Upper lobe of left lung (tissue), 6 donors: ENCODE results near the gene UGCG. TPM values are rescaled to one million over a fixed set of nuclear protein-coding genes. Genes with fewer than 3 reads are reported as not detected.

Experiments
- ATAC-seq, 2 donors: fragments of 200-7000 bp; cut with Tn5 transposase; one replicate each; pipeline ENCODE4 v1.9.1; 2022; ENCODE audit warnings: mild to moderate bottlenecking in 2 of 2, moderate library complexity in 2 of 2; ENCODE audit not compliant: low FRiP score in 2 of 2
- DNase-seq, 2 donors: peaks; one replicate each; pipeline ENCODE4 v3.0.0-alpha.2; 2019 to 2020
- H3K27ac ChIP-seq, 4 donors: fragments of 200-600 bp; sonication (generic); one replicate each; pipeline ENCODE4 v1.5.1; 2016 to 2019
- H3K27me3 ChIP-seq, 4 donors: fragments of 200-600 bp; sonication (generic); one replicate each; pipeline ENCODE4 v1.5.1; 2017 to 2019
- H3K36me3 ChIP-seq, 4 donors: fragments of 200-600 bp; sonication (generic); one replicate each; pipeline ENCODE4 v1.5.1; 2016 to 2019
- H3K4me1 ChIP-seq, 4 donors: fragments of 200-600 bp; sonication (generic); one replicate each; pipeline ENCODE4 v1.5.1; 2018 to 2019
- H3K4me3 ChIP-seq, 4 donors: fragments of 200-600 bp; sonication (generic); one replicate each; pipeline ENCODE4 v1.5.1; 2017 to 2019; ENCODE audit warnings: mild to moderate bottlenecking in 2 of 4, moderate library complexity in 1 of 4
- H3K9me3 ChIP-seq, 4 donors: fragments of 200-600 bp; sonication (generic); one replicate each; pipeline ENCODE4 v1.5.1; 2018 to 2019
- EP300 ChIP-seq, 4 donors: sonication (generic); formaldehyde crosslinking; IDR thresholded peaks; one replicate each; pipeline ENCODE4 v1.5.1; 2017; ENCODE audit warnings: antibody characterized with exemption in 4 of 4, control low read depth in 2 of 4
- POLR2A ChIP-seq, 4 donors: fragments of 450-650 bp; IDR thresholded peaks; one replicate each; pipeline ENCODE4 v1.5.1; 2016 to 2017; ENCODE audit warnings: antibody characterized with exemption in 4 of 4, mild to moderate bottlenecking in 2 of 4
- POLR2AphosphoS5 ChIP-seq, 2 donors: sonication (generic); formaldehyde crosslinking; IDR thresholded peaks; one replicate each; pipeline ENCODE4 v1.5.1; 2017; ENCODE audit warnings: antibody characterized with exemption in 2 of 2
- WGBS, 2 donors: methylation state at CpG; one replicate each; pipeline ENCODE4 v1.1.5; 2017 to 2018; 5-methylcytosine and 5-hydroxymethylcytosine counted together
- total RNA-seq, 6 donors: library from RNA; depleted of rRNA in 4 of 6; stranded (reverse); fragments of >200 nt in 4 of 6; gene quantifications; one replicate each; pipeline versions ENCODE4 v1.1.0 to v1.2.1, GENCODE V29; 2016 to 2021
- TF ChIP-seq, protein P1 (sequence below), 6 experiments: fragments of 450-650 bp in 4 of 6; fragments of 200-600 bp in 2 of 6; sonication (generic) in 2 of 6; IDR thresholded peaks; one replicate each; pipeline ENCODE4 v1.5.1; 2016 to 2019; ENCODE audit warnings: antibody characterized with exemption in 6 of 6
- donor health status: DM: no; HTN: no; CAD: no; lungs with moderate emphysema.
- donor health status: DM: no; HTN: yes; CAD: no; lungs with severe emphysema.

Gene UGCG
- total RNA-seq, 6 donors from 2014 or later: 21.4 to 79.7 (median 35.7) TPM

DNA sequence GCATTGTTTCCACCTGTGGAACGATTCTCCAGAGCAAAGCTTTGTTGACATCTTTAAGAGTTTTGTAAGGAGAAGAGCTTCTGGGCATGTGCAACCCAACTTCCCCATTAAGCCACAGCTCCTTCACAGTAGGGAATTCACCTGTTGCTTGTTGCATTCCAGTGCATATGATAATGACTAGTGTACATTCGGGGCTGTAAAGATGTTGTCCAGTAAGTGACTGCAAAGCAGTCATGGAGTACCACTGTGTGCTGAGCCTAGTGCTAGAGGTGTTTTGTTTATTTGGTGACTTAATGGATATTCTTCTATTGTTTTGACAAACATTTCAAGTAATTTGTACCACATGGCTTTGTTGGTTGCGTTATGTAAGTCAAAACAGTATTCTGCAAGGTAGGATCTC lies 12.8 kb downstream of the UGCG start:
- no peaks in the 10 kb centered on the region for H3K36me3 ChIP-seq
- DNase-seq: peak in 1 of 2 donors; percentile 53
- WGBS, 2 donors: 48 to 60% methylated on average over 3 of the region's 3 CpGs
- no peaks in the 10 kb centered on the region for H3K9me3 ChIP-seq
- H3K4me1 ChIP-seq: peaks cover 37 to 63% (median 45%) of the 10 kb centered on the region in 4 donors
- H3K27ac ChIP-seq: peak overlapping the region in 2 of 4 donors; percentile 27 to 35
- TF ChIP-seq POLR2AphosphoS5 (IDR thresholded peaks at IDR 0.05) (no peak), EP300 (IDR thresholded peaks at IDR 0.05) (no peak), POLR2A (IDR thresholded peaks at IDR 0.05) (no peak)
- TF ChIP-seq, protein P1, sequence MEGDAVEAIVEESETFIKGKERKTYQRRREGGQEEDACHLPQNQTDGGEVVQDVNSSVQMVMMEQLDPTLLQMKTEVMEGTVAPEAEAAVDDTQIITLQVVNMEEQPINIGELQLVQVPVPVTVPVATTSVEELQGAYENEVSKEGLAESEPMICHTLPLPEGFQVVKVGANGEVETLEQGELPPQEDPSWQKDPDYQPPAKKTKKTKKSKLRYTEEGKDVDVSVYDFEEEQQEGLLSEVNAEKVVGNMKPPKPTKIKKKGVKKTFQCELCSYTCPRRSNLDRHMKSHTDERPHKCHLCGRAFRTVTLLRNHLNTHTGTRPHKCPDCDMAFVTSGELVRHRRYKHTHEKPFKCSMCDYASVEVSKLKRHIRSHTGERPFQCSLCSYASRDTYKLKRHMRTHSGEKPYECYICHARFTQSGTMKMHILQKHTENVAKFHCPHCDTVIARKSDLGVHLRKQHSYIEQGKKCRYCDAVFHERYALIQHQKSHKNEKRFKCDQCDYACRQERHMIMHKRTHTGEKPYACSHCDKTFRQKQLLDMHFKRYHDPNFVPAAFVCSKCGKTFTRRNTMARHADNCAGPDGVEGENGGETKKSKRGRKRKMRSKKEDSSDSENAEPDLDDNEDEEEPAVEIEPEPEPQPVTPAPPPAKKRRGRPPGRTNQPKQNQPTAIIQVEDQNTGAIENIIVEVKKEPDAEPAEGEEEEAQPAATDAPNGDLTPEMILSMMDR (IDR thresholded peaks at IDR 0.05): no peak
- no peak overlapping the region for H3K4me3 ChIP-seq
- H3K27me3 ChIP-seq: no peaks in the 10 kb centered on the region
- ATAC-seq: no peak

DNA sequence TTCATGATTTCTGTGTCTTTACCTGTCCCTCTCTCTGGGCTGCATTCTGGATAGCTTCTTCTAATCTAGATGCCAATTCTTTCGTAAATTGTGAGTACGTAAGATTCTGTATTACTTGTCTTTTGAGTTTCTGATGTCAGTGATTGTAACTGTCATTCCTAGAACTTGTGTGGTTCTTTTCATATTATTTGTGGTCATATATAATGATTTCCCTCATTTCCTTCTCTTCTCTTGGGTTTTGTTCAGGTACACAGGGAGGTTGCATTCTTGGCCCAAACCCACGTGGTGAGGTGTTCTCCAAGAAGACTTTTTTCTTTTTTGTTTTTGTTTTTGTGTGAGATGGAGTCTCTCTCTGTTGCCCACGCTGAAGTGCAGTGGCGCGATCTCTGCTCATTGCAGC lies 13.8 kb downstream of the UGCG start:
- no peak for TF ChIP-seq EP300 (IDR thresholded peaks at IDR 0.05)
- TF ChIP-seq POLR2A (IDR thresholded peaks at IDR 0.05): no peak
- no peak for TF ChIP-seq POLR2AphosphoS5 (IDR thresholded peaks at IDR 0.05)
- TF ChIP-seq, protein P1 (IDR thresholded peaks at IDR 0.05): no peak
- 74 to 87% methylated on average over 6 of the region's 6 CpGs for WGBS, 2 donors
- peaks cover 0 to 6% (median 0%) of the 10 kb centered on the region in 4 donors for H3K36me3 ChIP-seq
- no peak for ATAC-seq
- H3K27ac ChIP-seq: peak overlapping the region in 1 of 4 donors; percentile 1
- peaks cover 45 to 64% (median 52%) of the 10 kb centered on the region in 4 donors for H3K4me1 ChIP-seq
- no peak for DNase-seq
- H3K4me3 ChIP-seq: no peak overlapping the region
- H3K27me3 ChIP-seq: no peaks in the 10 kb centered on the region
- H3K9me3 ChIP-seq: no peaks in the 10 kb centered on the region

DNA sequence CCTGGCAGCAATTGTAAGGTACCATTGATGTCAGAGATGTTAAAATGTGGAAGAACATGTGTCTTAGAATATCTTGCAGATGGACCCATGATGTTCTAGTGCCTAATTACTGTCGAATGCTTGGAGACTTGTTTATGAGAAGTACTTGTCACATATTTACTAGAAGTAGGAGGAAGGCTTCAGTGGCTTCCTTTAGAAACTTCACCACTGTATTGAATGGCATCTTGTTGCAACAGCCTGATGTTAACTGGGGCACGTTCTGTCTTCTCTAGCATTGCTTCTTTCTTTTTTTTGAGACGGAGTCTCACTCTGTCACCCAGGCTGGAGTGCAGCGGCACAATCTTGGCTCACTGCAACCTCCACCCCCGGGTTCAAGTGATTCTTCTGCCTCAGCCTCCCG lies 16.5 kb downstream of the UGCG start:
- Histone ChIP-seq H3K4me3 (no peak overlapping the region), H3K27ac (no peak overlapping the region), H3K27me3 (no peaks in the 10 kb centered on the region), H3K4me1 (peaks cover 48 to 77% (median 55%) of the 10 kb centered on the region in 4 donors), H3K36me3 (peaks cover 0 to 12% (median 0%) of the 10 kb centered on the region in 4 donors), H3K9me3 (no peaks in the 10 kb centered on the region)
- ATAC-seq: no peak
- 69 to 73% methylated on average over 6 of the region's 6 CpGs for WGBS, 2 donors
- TF ChIP-seq POLR2AphosphoS5 (IDR thresholded peaks at IDR 0.05): no peak
- TF ChIP-seq EP300 (IDR thresholded peaks at IDR 0.05): no peak
- TF ChIP-seq POLR2A (IDR thresholded peaks at IDR 0.05): no peak
- no peak for DNase-seq

- H3K4me3 ChIP-seq: no peak overlapping the region
- H3K27me3 ChIP-seq: no peaks in the 10 kb centered on the region
- TF ChIP-seq POLR2AphosphoS5 (IDR thresholded peaks at IDR 0.05) (no peak), POLR2A (IDR thresholded peaks at IDR 0.05) (no peak), EP300 (IDR thresholded peaks at IDR 0.05) (no peak)
- TF ChIP-seq, protein P1 (IDR thresholded peaks at IDR 0.05): no peak
- DNase-seq (no peak), ATAC-seq (no peak)
- no peaks in the 10 kb centered on the region for H3K9me3 ChIP-seq
- H3K27ac ChIP-seq: peak overlapping the region in 1 of 4 donors; percentile 12
- H3K4me1 ChIP-seq: peaks cover 31 to 59% (median 38%) of the 10 kb centered on the region in 4 donors
- H3K36me3 ChIP-seq: peaks cover 0 to 15% (median 0%) of the 10 kb centered on the region in 4 donors
- 33 to 35% methylated on average over 4 of the region's 4 CpGs for WGBS, 2 donors
These were observed 18.3 kb downstream of the UGCG start for GRCh38 chr9:111914749-111915424.

DNA sequence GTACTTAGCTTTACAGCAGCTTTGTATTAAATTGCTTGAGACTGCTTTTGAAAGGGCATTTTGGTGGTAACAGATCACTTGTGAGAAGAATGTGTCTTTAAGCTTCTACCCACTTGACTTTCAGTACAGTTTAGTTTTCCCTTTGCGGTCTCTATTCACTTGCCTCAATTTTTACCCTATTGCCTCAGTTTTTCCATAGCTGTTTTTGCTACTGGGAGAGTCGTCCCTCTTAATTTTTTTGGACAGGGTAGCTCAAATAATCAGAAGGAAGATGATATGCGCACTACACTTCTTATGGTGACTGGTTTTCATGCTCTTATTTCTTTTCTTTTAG lies 18.8 kb downstream of the UGCG start:
- TF ChIP-seq POLR2A (IDR thresholded peaks at IDR 0.05) (no peak), POLR2AphosphoS5 (IDR thresholded peaks at IDR 0.05) (no peak), EP300 (IDR thresholded peaks at IDR 0.05) (no peak)
- TF ChIP-seq, protein P1 (IDR thresholded peaks at IDR 0.05): no peak
- H3K4me3 ChIP-seq: no peak overlapping the region
- DNase-seq (no peak), ATAC-seq (no peak)
- no peaks in the 10 kb centered on the region for H3K27me3 ChIP-seq
- H3K9me3 ChIP-seq: no peaks in the 10 kb centered on the region
- 82 to 84% methylated on average over 3 of the region's 3 CpGs for WGBS, 2 donors
- H3K27ac ChIP-seq: peak overlapping the region in 1 of 4 donors; percentile 12
- peaks cover 30 to 54% (median 34%) of the 10 kb centered on the region in 4 donors for H3K4me1 ChIP-seq
- H3K36me3 ChIP-seq: peaks cover 0 to 18% (median 0%) of the 10 kb centered on the region in 4 donors
